ENCODE results near the gene USP20. TPM values are rescaled to one million over a fixed set of nuclear protein-coding genes. Genes with fewer than 3 reads are reported as not detected.
A peak's percentile ranks its signal among the peaks of the same experiment; 100 is the strongest.

USP20 gene
- total RNA-seq, 1 experiment from 2014 or later, result 16.8 TPM

DNA sequence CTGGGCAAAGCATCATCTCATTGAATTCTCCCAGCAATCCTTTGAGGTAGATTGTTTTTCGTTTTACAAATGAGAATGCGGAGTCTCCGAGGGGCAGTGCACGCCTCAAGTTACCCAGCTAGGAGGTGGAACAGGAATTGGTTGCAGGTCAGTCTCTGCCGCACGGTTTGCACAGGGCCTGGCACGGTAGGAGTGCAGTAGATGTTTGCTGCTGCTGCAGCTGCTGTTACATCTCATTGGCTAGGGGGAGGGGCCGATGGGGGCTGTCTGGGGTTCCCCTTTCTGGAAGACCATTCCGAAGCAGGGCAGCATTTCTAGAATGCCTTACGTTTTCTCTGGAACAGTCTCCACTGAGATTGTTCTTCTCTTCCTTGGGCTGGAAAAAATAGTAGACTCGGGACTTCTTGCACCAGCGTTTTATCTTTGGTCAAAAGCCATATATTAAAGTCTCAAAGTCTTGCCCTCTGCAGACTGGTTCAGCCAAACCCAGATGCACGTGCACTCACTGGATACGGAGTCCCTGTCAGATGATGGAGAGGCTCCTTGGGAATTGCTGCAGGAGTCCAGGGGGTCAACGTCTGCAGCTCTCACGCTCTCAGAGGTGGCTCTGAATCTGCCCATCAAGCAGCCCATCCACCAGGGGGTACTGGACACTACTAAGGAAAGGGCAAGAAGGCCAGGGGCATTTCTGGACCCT, 1.2 kb downstream of the USP20 start:
- Histone ChIP-seq H3K4me1 (ENCODE audit: control insufficient read depth in 1 of 2, insufficient read depth in 2 of 2, low read length in 2 of 2) (peaks cover 4 to 18% of the 10 kb centered on the region in 2 experiments; a peak in 3 of 4 replicates), H3K4me3 (replicated peaks in 1 of 2; ENCODE audit: low read depth in 1 of 2, low read length in 2 of 2) (peak overlapping the region; percentile 60 to 100), H3K4me2 (ENCODE audit: low read length) (peak overlapping the region; percentile 94), H2AFZ (ENCODE audit: low read depth, low read length, poor library complexity, severe bottlenecking) (no peak overlapping the region), H3K27ac (ENCODE audit: low read depth, low read length) (no peak overlapping the region), H3K9me3 (ENCODE audit: control insufficient read depth in 1 of 2, insufficient read depth in 1 of 2, low read depth in 1 of 2, low read length in 2 of 2) (no peaks in the 10 kb centered on the region), H3K79me2 (ENCODE audit: insufficient read depth, low read length) (peaks cover 19% of the 10 kb centered on the region), H3K36me3 (ENCODE audit: control insufficient read depth in 1 of 2, insufficient read depth in 2 of 2, low read length in 2 of 2) (peaks cover 3 to 8% of the 10 kb centered on the region in 2 experiments; a peak in 2 of 4 replicates), H3K9me2 (ENCODE audit: insufficient read depth) (no peaks in the 10 kb centered on the region), H4K20me1 (ENCODE audit: insufficient read depth) (no peaks in the 10 kb centered on the region), H3K9ac (ENCODE audit: low read length) (peak overlapping the region; percentile 90), H3K27me3 (ENCODE audit: insufficient read depth, low read length) (no peaks in the 10 kb centered on the region)
- TF ChIP-seq TCF7L2 (IDR thresholded peaks at IDR 0.05; ENCODE audit: borderline replicate concordance, extremely low read depth, insufficient read depth, insufficient read length) (no peak), SP1 (IDR thresholded peaks at IDR 0.05; ENCODE audit: low read depth) (no peak), SIN3A (IDR thresholded peaks at IDR 0.05; ENCODE audit: low read depth) (no peak)
- TF ChIP-seq, protein P1, sequence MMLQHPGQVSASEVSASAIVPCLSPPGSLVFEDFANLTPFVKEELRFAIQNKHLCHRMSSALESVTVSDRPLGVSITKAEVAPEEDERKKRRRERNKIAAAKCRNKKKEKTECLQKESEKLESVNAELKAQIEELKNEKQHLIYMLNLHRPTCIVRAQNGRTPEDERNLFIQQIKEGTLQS (IDR thresholded peaks at IDR 0.05), result no peak
- TF ChIP-seq, protein P2, sequence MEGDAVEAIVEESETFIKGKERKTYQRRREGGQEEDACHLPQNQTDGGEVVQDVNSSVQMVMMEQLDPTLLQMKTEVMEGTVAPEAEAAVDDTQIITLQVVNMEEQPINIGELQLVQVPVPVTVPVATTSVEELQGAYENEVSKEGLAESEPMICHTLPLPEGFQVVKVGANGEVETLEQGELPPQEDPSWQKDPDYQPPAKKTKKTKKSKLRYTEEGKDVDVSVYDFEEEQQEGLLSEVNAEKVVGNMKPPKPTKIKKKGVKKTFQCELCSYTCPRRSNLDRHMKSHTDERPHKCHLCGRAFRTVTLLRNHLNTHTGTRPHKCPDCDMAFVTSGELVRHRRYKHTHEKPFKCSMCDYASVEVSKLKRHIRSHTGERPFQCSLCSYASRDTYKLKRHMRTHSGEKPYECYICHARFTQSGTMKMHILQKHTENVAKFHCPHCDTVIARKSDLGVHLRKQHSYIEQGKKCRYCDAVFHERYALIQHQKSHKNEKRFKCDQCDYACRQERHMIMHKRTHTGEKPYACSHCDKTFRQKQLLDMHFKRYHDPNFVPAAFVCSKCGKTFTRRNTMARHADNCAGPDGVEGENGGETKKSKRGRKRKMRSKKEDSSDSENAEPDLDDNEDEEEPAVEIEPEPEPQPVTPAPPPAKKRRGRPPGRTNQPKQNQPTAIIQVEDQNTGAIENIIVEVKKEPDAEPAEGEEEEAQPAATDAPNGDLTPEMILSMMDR (IDR thresholded peaks at IDR 0.05 in 2 of 3, conservative IDR thresholded peaks at IDR 0.05 in 1 of 3; ENCODE audit: borderline replicate concordance in 1 of 3, insufficient read depth in 1 of 3, low read depth in 2 of 3, low read length in 2 of 3), result peak in 1 of 3 experiments; percentile 6; a peak in 1 of 6 replicates
- intact Hi-C loops (cut with micrococcal nuclease), result no loop called here
- no TSS peak for BruUV-seq (replicated peaks)
- POLR2A ChIA-PET, result no interaction called here
- CTCF ChIA-PET, result interaction anchor here (0.8 kb wide), 1 partner anchor 9 kb away, joined by 3 read pairs; no protein-coding TSS in a partner anchor
- no peak for ATAC-seq
- no peak for DNase-seq (ENCODE audit: low read depth, low spot score)
- RAD21 ChIA-PET (ENCODE audit: low non-redundant PET in 1 of 2, low total read pairs in 2 of 2, uncharacterized antibody in 2 of 2, unreplicated experiment in 2 of 2), result no interaction called here

All from HCT116 (cell line).